ENCODE results near the gene PTPN18.
A peak's percentile ranks its signal among the peaks of the same experiment; 100 is the strongest.

PTPN18 gene

GRCh38 chr2:130353291-130354138 is 2.3 kb upstream of the PTPN18 start:
- no peak for TF ChIP-seq CTCF (IDR thresholded peaks at IDR 0.05; ENCODE audit: unreplicated experiment in 3 of 3)
- Mint-ChIP-seq H3K27ac (no peak overlapping the region), H3K36me3 (ENCODE audit: low read depth) (peaks cover 8% of the 10 kb centered on the region), H3K4me1 (peaks cover 29% of the 10 kb centered on the region), H3K4me3 (peak overlapping the region; percentile 58 to 81 (median 75)), H3K27me3 (ENCODE audit: low read depth) (peaks cover 4% of the 10 kb centered on the region), H3K9me3 (no peaks in the 10 kb centered on the region)

DNA sequence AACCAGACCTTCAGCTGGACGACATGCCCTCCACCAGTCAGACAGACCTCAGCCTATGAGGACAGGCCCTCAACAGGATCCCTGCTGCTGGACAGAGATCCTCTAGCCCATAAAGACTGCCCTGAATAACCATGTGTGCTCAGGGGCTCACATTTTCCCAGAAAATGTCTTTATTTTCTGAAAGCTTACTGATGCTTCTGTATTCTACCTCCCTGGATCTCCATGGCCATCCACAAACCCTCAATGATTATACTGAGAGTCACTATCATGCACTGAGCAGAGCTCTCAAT is 1.8 kb upstream of the PTPN18 start:
- H3K27ac Mint-ChIP-seq, result peak overlapping the region in 1 of 3 experiments; percentile 5
- peaks cover 29% of the 10 kb centered on the region for H3K4me1 Mint-ChIP-seq
- H3K4me3 Mint-ChIP-seq, result peak overlapping the region; percentile 80 to 83 (median 81)
- peaks cover 4% of the 10 kb centered on the region for H3K27me3 Mint-ChIP-seq (ENCODE audit: low read depth)
- no peak for TF ChIP-seq CTCF (IDR thresholded peaks at IDR 0.05; ENCODE audit: unreplicated experiment in 3 of 3)
- H3K9me3 Mint-ChIP-seq, result no peaks in the 10 kb centered on the region
- peaks cover 6% of the 10 kb centered on the region for H3K36me3 Mint-ChIP-seq (ENCODE audit: low read depth)

GRCh38 chr2:130355172-130355577 is 681 bp upstream of the PTPN18 start:
- peaks cover 4% of the 10 kb centered on the region for H3K27me3 Mint-ChIP-seq (ENCODE audit: low read depth)
- peak overlapping the region; percentile 80 to 83 (median 81) for H3K4me3 Mint-ChIP-seq
- peaks cover 29% of the 10 kb centered on the region for H3K4me1 Mint-ChIP-seq
- peaks cover 3% of the 10 kb centered on the region for H3K9me3 Mint-ChIP-seq
- TF ChIP-seq CTCF (IDR thresholded peaks at IDR 0.05; ENCODE audit: unreplicated experiment in 3 of 3), result no peak
- H3K36me3 Mint-ChIP-seq (ENCODE audit: low read depth), result no peaks in the 10 kb centered on the region
- no peak overlapping the region for H3K27ac Mint-ChIP-seq

- Mint-ChIP-seq H3K36me3 (ENCODE audit: low read depth) (no peaks in the 10 kb centered on the region), H3K27ac (no peak overlapping the region), H3K4me1 (peaks cover 16% of the 10 kb centered on the region), H3K27me3 (ENCODE audit: low read depth) (peaks cover 4% of the 10 kb centered on the region), H3K4me3 (peak overlapping the region in 1 of 3 experiments; percentile 9), H3K9me3 (peaks cover 3% of the 10 kb centered on the region)
- no peak for TF ChIP-seq CTCF (IDR thresholded peaks at IDR 0.05; ENCODE audit: unreplicated experiment in 3 of 3)
These were observed 2.0 kb downstream of the PTPN18 start for GRCh38 chr2:130357864-130358263.

DNA sequence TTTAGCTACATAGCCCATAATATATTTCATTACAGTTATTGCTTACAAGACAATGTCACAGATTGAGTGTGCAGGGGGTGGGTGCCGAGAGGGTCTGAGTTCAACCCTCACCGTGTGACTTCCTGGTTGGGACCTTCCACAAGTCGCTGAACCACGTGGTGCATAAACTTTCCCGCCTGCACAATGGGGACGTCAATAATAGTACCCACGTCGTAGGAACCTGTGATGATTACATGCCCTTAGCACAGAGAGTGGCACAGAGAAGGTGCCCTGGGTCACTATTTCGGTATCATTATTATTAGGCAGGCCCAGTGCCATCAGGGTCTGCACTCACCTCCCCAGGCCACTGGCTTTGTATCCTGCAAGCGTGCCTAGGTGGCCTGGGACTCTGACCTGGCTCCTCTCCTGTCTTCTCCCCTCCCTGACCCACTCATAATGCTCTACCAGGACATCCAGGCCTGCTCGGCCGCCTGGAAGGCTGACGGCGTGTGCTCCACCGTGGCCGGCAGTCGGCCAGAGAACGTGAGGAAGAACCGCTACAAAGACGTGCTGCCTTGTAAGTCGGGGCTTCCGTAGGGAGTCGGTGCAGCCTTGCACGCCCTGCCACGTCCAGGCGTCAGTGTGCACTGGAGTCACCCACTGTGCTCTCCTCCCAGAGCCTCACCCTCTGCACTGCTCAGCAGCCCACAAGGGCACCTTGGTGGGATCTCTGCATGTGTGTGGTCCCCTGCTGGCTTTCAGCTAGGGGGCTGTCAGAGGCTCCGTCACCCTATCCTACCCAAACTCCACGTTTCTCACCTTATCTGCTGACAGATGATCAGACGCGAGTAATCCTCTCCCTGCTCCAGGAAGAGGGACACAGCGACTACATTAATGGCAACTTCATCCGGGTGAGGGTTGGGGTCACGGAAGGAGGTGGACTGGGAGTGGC is 2.8 kb downstream of the PTPN18 start:
- no peaks in the 10 kb centered on the region for H3K36me3 Mint-ChIP-seq (ENCODE audit: low read depth)

More for the DNA sequence above, 2.8 kb downstream of the PTPN18 start:
- Mint-ChIP-seq H3K4me3 (peak overlapping the region in 2 of 3 experiments; percentile 31 to 52), H3K4me1 (peaks cover 16% of the 10 kb centered on the region), H3K9me3 (peaks cover 6% of the 10 kb centered on the region), H3K27ac (no peak overlapping the region), H3K27me3 (ENCODE audit: low read depth) (peaks cover 4% of the 10 kb centered on the region)
- TF ChIP-seq CTCF (IDR thresholded peaks at IDR 0.05; ENCODE audit: unreplicated experiment in 3 of 3), result no peak

All from nephron (organoid).